ENCODE measurements around the gene UBL7.

The UBL7 gene

GRCh38 chr15:74421302-74422245 lies 39.4 kb downstream of the UBL7 start:
- no peak for DNase-seq

GRCh38 chr15:74420193-74420905 lies 40.6 kb downstream of the UBL7 start:
- no peak for DNase-seq

DNA sequence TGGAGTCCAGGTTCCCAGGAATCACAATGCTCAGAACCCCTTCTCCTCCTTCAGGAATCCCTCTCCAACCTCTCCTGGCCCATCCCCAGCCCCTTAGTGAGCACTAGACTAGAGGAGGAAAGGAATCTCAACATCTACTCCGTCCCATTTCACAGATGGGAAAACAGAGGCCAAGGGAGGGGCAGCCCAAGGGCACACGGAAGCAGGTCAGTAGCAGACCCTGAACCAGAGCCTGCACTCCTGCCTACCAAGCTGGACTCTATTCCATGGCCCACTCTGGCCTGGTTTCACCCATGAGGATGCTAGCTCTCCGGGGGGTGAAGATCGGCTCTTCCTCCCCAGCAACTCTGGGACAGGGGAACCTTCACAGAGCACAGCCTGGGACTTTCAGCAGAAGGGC lies 41.5 kb downstream of the UBL7 start:
- no peak for DNase-seq

GRCh38 chr15:74418575-74419338 lies 42.2 kb downstream of the UBL7 start:
- no peak for DNase-seq

DNA sequence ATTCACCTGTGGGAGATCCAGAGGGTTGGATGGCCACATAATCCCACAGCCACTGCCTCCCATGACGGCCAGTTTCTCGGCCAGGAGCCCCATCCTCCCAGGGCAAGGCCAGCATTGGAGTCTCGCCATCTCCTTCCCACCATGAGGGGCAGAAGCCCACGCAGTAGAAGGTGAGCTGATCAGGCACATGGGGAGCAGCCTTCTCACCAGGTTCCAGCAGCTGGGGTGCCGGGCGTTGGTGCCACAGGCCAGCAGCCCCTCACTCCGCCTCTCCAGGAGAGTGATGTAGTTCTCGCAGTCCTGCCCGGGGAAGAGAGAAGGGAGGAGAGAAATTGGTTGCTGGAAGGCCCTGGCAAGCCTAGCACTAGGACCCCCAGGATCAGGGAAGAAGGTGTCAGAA lies 43.3 kb downstream of the UBL7 start:
- DNase-seq: no peak

DNA sequence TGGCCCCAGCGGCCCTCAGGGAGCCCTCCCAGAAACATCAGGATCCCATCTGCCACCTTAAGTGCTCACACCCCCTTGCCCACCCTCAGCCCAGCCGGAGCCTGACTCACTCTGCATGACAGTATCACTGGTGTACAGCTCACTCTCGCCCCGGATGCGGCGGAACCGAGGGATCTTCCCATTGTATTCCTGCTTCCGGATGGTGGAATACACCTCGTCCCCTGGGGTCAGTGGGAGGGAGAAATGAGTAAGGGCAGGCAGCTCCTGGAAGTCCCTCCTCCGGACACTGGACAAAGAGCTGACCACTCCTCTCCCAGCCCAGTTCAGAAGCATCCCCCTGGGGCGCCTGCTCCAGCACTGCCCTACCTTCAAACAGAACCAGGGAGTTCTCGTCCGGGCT lies 43.7 kb downstream of the UBL7 start:
- DNase-seq: no peak

DNA sequence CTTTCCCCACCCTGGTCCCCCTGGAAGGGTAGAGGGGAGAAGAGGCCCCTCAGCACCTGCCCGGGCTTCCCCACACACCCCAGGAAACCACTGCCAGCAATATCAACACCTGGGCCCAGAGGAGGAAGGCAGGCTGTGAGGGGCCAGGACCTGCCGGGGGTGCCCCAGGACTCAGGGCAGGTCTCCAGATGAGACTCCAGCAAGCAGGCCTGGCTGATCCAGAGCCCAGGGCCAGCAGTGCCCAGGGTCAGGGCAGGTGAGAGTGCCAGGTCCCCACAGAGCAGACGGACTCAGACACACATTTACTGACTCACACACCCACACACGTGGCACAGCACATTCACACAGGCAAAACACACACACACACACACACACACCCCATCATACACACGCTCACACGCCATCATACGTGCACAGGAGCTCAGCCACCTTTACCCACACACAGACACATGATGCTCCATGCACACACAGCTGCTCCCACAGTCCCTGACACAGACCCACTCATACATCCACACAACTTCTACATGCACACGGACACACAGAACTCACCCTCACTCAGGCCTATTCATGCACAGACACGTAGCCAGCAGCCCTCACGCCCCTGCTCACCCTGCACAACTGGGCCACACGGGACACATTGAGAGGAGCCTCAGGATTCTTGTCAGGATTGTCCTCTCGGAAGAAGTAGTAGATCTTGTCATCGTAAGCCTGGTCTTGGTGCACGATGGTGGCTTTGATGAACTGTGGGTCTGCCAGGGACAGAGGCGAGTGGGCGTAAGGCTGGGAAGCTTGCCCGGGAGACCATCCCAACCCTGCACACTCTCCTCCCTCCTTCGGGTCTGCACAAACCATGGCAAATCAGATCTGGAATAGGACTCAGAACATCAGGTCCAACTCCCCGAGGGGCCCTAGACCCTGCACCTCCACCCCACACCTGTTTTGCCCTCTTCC lies 44.7 kb downstream of the UBL7 start:
- DNase-seq: no peak

DNA sequence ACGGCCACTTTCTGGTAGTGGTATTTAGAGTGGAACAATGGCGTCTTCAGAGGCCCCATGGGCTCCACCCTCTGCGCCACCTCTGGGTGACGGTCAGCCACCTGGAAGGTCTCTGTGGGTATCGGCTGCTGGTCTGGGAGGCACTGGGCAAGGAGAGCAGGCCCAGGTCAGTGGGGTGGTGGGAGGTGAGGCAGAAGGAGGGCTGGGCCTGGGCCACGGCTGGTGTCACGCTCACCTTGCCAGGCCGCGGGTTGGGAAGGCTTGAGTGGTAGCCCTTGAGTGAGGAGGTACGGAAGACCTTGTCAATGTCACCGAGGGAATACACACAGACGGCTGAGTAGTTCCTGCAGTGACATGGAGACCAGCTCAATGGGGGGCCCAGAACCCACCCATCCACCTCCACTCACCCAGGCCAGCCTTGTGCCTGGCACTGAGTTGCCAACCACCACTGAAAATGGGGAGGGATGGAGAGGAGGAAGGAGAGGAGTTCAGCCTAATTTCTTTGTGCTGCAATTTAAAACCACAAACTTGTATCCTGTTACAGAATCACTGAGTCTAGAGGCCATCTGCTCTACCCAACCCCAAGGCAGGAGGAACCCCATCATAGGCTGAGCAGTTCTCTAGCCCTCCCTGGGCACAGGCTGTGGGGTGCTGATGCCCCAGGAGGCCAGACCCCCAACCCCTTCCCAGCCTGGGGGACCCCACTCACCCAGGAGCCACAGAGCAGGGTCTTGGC lies 46.2 kb downstream of the UBL7 start:
- no peak for DNase-seq

GRCh38 chr15:74414081-74414580 lies 46.8 kb downstream of the UBL7 start:
- no peak for DNase-seq

DNA sequence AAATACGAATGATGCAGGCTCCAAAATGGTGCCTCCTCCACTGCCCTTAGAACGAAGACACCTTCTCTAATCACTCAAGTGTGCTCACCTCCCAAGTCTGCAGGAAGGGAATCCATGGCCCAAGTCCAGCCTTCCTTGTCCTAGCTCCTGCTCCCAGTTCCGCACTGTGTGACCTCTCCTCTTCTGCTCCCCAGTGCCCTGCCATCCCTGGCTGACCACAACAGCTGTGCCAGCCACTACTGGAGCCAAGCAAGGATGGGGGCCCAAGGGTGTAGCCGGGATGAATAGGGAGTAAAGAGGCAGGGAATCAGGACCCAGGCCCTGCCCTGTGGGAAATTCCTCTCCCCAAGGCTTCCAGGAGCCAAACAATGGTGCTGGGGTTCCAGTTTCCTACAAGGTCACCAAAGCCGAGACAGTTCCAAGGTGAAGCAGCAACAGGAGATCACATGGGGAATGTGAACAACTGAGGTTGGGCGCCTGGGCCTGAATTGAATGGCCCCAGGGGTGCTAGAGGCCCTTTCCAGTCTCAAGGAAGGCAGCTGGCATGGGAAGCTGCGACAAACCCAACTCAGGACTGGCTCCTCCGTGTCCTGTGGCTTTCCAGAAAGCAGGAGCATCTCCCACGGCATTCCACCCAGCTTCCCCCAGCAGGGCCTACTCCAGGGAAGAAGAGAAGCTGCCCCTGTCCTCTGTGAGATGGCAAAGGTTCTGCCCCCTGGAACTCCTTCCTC lies 47.4 kb downstream of the UBL7 start:
- DNase-seq: no peak

DNA sequence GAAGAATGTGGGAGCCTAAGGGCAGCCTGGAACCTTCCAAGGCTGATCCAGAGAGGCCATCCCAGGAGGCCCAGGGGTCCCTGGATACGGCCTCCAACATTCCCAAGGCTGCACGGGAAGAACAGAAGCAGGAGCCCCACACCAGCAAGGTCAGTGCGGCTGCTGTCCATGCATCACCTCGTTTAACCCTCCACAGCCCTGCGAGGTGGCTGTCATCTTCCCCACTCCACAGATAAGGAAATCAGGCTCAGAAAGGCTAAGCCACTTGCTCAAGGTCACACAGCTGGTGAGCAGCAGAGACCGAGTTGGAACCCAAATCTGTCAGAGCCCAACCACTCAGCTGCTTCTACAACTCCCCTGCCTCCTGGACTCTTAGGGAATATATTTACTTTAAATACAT lies 48.8 kb downstream of the UBL7 start:
- DNase-seq: no peak

GRCh38 chr15:74411686-74412085 lies 49.3 kb downstream of the UBL7 start:
- no peak for DNase-seq

DNA sequence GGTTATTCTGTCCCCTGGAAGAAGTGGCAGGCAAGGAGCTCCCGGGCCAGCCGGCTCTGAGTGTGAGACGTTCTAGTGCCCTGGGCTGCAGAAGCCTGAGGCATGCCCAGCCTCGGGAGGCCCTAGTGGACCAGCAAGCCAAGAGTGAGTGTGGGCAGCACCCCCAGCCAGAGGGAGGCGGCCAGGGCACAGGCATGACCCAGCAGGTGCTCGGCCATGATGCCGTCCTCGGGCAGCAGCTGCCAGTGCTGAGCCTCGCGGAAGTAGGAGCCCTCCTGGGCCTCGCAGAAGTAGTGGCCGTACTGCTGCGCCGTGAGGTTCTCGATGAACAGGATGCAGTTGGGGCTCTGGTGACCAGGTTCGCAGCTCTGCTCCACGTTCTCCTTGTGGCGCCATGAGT lies 50.5 kb downstream of the UBL7 start:
- no peak for DNase-seq

- DNase-seq: no peak
Observed at GRCh38 chr15:74409225-74409624, 51.7 kb downstream of the UBL7 start.

GRCh38 chr15:74408815-74409214 lies 52.1 kb downstream of the UBL7 start:
- DNase-seq: no peak

DNA sequence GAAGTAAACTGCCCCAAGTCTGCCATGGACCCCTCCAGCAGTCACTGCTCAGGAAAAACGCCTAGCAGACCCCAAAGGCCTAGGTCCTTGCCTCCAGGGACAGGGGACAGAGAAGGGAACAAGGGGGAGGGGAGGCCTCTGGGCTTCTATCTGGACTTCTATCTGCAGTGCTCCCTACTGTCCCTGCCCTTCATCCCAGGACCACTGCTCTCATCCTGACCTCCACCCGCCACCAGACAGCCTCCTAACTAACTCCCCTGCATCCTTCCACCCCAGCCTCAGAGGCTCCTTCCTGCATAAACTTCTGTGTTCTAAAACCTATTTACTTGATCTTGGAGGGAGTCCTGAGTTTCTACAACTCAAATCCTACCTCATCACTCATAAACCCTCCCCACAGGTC lies 52.6 kb downstream of the UBL7 start:
- no peak for DNase-seq

DNA sequence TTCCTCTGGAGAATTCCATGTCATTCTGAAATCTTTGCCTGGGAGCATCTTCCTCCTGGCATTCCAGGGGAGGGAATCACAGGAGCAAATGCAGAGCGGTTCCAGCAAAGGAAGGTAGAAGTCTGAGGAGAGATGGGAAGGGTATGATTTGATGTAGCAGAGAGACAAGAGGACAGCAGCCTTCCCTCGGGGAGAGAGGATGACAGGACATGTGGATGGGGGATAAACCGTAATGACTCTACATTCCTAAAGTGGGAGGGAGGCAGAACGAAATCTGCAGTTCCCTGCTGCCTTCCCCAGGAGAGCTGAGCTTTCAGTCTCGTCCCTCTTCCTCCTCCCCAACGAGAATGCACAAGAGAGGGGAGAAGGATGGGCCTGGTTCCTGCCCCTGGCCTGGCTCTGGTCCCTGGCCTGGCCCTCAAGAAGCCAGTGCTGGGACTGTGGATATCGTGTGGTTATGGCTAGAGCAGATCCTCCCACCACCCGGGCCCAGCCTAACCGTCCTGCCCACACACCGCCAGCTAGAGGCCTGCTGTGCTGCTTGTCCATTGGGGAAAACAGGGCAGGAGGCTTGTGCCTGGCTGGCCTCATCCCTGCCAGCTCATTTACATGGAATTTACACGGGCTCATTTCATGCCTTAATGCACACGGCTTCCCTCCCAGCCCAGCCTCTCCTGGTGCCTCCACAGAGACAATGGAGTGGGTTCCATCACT lies 53.8 kb downstream of the UBL7 start:
- no peak for DNase-seq

GRCh38 chr15:74406517-74406916 lies 54.4 kb downstream of the UBL7 start:
- DNase-seq: no peak

DNA sequence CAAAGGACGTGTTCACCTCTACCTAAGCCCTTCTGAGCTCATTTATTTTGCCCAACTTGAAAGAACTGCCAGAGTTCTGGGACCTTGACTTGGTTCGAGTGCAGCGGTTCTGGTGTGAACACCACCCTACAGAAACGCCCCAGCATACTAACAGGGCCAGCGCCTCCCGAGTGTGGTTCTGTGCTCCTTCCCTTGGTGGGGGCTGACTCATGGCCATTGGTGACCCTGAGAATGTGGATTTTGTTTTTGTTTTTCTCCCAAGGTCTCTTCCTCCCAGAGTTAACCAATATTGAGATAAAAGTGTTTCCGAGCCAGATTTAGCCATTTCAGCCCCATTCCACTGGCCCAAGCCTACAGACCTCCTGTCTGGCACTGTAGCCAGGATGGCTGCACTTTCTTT lies 55.1 kb downstream of the UBL7 start:
- DNase-seq: no peak

DNA sequence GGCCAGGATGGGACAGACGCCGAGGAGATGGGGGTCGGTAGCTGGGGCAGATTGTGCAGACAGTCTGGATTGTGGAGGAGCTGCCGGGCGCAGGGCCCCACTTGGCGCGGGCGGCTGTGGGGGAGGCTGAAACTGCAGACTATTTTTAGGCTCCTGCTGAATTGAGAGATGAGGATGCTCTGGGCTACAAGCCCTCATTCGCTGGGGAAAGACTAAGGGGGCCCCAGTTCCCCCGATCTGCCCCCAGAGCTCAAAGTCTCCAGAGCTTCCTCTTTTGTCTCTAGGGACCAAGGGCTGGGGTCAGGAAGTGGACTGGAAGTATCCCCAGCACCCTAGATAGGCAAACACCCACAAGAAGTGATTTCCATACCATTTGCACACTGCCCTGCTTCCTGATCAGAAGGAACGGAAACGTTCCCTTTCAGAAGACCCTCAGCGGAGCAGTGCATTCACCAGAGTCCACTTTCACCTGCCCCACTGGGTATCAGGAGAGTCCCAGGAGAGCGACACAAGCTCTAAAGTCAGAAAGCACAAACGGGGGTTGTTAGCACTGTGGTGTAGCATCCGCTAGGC lies 56.9 kb downstream of the UBL7 start:
- DNase-seq: no peak
